Fibroblast of pulmonary artery (primary cell): ENCODE measurements around the gene ECE1.

ENCODE experiments used
- DNase-seq: peaks from one replicate; pipeline ENCODE4 v3.0.0-alpha.2; 2010; ENCODE audit warnings: low read depth
- H3K4me3 ChIP-seq: replicated peaks from 2 replicates; pipeline ENCODE4 v1.5.1; 2011; ENCODE audit warnings: low read depth, mild to moderate bottlenecking, control low read depth, low read length, moderate library complexity
- TF ChIP-seq, protein P1 (sequence below): IDR thresholded peaks from 2 replicates; pipeline ENCODE4 v1.5.1; 2011; ENCODE audit warnings: mild to moderate bottlenecking, control low read depth, low read length, inconsistent platforms; ENCODE audit errors: missing control alignments

The ECE1 gene

DNA sequence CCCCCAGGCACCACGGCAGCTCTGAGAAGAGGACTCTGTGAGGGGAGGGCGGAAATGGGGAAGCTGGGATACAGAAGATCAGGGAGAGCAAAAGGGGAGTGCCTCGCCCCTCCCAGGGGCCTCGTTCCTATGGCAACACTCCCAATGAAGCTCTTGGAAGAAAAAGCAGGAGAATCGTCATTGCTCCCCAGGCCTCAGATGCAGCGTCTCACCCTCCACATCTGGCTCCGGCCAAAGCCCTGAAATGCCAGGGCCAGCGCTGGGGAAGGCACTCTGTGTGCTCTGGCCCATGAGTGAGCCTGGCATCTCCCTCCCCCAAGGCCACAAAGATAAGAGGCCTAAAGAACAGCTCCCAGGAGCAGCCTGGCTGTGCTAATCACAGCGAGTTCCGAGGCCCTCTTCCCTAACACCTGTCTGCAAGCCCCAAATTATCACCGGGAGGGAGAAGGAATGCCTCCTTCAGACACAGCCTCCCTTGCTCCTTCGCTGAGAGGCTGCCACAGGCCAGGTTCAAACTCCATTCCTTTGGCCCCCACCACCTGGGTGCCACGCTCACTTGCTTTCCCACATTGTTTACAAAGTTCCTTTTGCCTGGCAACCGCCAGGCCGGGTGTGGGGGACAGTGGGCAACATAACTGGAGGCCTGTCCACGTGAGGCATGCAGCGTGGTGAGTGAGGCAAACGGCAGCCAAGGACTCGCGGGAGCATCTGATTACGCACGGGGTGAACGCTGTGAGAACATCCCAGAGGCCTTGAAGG is 27.8 kb downstream of the ECE1 start:
- DNase-seq, result peak; percentile 94
- no peak overlapping the region for H3K4me3 ChIP-seq
- TF ChIP-seq, protein P1, sequence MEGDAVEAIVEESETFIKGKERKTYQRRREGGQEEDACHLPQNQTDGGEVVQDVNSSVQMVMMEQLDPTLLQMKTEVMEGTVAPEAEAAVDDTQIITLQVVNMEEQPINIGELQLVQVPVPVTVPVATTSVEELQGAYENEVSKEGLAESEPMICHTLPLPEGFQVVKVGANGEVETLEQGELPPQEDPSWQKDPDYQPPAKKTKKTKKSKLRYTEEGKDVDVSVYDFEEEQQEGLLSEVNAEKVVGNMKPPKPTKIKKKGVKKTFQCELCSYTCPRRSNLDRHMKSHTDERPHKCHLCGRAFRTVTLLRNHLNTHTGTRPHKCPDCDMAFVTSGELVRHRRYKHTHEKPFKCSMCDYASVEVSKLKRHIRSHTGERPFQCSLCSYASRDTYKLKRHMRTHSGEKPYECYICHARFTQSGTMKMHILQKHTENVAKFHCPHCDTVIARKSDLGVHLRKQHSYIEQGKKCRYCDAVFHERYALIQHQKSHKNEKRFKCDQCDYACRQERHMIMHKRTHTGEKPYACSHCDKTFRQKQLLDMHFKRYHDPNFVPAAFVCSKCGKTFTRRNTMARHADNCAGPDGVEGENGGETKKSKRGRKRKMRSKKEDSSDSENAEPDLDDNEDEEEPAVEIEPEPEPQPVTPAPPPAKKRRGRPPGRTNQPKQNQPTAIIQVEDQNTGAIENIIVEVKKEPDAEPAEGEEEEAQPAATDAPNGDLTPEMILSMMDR, result no peak

DNA sequence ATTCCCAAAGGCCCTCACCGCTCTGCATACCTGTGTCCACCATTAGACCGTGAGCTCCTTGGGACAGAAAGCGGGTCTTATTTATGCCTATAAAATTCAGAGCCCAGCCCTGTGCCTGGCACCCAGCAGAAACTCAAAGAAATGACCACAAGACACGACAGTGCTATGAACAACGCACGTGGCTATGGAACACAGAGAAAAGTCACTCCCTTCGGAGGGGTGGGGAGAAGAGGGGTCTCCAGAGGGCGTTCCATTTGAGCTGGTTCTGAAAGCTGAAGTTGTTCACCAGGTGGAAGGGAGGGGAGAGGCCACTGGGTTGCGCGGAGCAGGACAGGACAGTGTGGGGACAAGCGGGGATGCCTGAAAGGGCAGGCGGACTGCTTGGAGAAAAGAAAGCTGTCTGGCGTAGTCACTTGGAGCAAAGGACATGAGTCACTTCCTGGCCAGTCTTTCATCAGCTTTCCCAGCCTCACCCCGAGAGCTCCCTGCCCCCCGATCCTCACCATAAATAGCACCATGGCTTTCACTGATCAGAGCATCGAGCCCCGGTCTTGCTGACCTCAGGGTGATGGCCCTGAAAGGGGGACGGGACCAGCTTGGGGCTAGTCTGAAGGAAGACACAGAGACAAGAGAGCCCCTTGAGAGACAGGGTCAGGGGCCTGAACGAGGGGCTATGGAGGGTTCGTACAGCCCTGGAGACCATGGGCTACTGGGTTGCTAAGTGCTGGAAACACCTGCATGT is 28.5 kb downstream of the ECE1 start:
- TF ChIP-seq, protein P1, result no peak
- no peak overlapping the region for H3K4me3 ChIP-seq
- peak; percentile 97 for DNase-seq

DNA sequence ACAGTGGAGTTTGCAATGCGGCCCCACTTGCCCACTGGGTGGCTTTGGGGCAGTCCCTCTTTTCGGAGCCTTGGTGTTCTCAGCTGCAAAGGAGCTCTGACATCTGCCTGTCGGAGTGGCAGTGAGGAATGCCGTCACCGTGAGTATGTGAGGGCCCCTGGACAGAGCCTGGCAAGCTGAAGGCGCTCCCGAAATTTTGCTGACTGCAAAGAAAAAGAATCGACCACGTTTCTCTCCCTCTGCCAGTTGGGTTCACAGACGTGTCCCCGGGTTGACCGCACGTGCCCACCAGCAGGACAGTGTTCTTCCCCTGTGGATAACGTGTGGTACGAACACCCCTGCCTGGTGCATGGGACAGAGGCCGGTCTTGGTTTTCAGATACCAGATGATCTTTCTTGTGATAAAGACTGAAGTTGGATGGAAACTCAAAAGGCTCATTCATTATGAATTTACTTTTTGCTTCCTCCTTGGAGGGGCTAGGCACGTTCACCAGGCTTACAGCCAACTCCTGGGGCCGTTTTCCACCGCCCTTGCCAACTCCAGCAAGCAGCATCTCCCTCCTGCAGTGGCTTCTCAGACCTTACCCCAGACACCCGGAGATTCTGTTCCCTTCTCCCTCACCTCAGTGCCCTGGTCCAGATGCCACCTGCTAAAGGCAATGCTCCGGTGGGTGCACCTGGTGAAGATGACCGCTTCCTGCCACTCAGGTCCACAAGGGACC is 29.7 kb downstream of the ECE1 start:
- H3K4me3 ChIP-seq, result no peak overlapping the region
- TF ChIP-seq, protein P1, result no peak
- no peak for DNase-seq

DNA sequence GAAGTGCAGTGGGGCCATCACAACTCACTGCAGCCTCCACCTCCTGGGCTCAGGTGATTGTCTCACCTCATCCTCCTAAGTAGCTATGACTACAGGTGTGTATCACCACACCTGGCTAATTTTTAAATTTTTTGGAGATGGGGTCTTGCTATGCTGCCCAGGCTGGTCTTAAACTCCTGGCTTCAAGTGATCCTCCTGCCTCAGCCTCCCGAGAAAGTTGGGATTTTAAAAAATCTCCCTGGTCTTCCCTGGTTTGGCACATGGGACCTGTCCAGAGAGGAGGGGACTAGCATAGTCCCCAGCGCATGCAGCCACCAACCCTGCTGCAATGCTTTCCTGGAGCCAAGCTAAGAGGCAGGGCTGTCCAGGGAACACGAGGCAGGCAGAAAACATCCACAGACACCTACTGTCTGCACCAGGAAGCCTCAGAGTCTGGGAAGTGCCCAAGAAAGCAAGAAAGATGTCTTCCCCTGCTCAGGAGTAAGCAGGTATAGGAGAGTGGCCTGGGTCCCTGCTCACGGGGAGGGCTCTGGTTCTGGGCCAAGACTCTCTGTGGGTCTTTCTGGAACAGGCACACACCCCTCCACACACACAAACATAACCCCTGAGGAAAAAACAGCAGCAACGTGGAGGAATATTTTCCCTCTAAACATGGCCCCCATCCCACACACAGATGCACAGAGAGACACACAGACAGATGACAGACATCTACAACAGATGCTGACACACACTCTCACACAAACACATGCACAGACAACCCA is 30.8 kb downstream of the ECE1 start:
- DNase-seq, result no peak
- no peak overlapping the region for H3K4me3 ChIP-seq
- TF ChIP-seq, protein P1, result no peak

DNA sequence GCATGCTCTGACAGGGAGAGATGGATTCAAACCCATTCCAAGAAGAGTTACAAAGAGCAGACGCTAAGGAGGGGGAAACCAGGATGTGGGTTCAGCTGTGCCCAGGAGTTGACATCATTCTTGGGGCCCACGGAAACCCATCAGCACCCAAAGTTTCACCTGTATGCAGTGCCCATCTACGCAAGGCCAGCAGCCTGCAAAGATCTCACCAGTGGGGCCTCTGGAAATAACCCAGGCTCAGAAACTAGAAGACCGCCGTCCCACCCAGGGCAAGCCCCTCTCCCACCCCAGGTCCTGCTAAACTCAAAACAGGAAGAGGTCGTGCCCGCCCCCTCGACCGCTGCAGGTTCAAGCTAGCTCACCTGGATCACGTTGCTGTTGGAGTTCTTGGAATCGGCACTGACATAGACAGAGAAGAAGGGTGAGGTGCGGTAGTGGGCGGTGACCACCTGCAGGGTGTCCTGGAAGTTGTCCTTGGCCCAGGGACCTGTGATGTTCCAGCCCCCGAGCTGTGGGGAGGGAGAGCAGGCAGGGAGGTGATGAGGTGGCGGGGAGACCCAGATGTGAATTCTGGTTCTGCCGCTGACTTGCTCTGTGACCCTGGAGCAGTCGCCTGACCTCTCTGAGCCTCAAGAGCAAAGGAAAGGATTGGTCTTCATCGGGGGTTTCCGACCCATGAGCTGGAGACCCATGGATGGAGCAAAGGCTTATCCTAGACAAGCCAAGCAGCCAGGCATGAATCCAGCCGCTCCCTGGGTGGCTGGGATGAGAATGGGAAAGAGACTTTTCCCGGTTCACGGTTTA is 31.7 kb downstream of the ECE1 start:
- TF ChIP-seq, protein P1, result no peak
- no peak for DNase-seq
- no peak overlapping the region for H3K4me3 ChIP-seq

DNA sequence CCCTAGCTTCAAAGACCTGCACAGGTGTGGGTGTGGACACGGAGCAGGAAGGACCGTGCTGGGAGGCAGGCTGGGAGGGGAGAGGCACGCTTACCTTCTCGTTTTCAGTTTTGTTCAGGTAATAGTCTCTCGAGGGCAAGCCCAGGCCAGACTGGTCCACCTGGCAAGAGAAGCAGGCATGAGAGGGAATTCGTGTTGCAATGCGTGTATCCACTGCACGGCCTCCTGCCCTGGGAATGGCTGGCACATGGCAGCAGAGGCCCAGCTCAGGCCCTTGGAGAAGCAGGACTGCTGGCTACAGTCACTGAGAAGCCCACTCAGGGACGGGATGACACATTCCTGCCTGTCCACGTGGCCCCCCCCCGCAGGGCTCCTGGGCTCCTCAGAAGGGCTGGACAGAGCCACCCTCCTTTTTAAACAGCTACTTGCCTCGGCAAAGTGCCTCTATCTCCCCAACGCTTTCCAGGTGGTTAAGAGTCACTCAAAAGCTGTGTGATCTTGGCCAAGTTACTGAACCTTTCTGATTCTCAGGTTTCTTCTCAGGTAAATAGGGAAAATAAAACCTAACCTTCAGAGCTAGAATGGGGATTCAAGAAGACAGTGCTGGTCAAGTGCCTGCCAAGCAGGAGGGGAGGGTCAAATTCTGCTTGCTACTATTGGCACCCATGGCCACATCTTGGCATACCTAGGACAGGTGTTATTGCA is 32.7 kb downstream of the ECE1 start:
- no peak for DNase-seq
- TF ChIP-seq, protein P1, result no peak
- no peak overlapping the region for H3K4me3 ChIP-seq
